Erythroblast (primary cell): Measurements from ENCODE around the gene CLDN6.

Experiments
- DNase-seq, 2 experiments: peaks; one replicate each; lab custom pipeline; 2025; lab: John Stamatoyannopoulos, UW
- GATA1 ChIP-seq: IDR thresholded peaks from 2 replicates; pipeline ENCODE4 v1.6.1; 2011; ENCODE audit warnings: low read depth, mild to moderate bottlenecking, control low read depth, low read length, moderate library complexity
- POLR2A ChIP-seq: IDR thresholded peaks from 2 replicates; pipeline ENCODE4 v1.6.1; 2011; ENCODE audit warnings: mild to moderate bottlenecking, low read length

The CLDN6 gene

DNA sequence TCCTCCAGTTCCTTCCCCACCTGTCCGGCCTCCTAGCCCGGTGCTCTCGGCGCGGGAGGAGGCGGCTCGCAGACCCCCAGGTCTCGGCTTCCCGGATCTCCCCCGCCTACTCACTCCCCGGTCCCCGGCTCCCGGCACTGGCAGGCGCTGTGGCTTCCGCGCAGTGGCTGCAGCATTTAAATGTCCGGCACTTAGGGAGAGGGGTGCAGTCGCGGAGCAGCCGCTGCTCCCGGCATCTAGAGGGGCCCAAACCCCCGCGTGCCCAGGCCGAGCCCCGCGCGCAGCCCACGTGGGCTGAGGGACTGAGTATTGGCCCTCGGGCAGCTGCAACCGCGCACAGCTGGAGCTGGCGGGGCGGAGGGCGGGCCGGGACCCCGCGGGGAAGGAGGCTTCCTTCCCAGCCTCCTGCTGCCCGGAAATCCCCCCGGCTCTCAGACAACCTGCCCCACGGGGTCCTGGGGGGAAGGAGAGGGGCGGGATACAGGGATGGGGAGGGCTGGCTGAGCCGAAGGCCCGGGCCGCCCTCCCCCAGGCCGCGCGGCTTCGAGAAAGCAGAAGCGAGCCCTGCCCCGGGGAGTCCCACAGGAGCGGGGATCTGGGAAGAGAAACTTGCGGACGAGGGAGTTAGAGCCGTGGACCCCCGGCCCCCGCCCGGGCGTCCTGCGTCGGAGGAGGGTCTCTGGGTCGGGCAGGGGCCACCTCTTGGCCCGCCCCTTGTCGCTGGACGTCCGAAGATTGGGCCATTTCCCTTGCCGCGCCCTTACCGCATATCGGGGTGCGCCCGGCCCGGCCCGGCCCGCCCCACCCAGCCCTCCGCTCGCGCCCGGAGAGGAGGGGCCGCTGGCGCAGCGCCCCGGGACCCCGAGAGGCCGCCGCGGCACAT, 28.0 kb upstream of the CLDN6 start, which contains the start of gene MMP25:
Gene MMP25 (plus strand): TSS at position 804 of the 883 bp plus-strand sequence. CDS start 357 bp downstream, outside the sequence.
- DNase-seq = no peak
- TF ChIP-seq POLR2A = no peak
- TF ChIP-seq GATA1 = no peak

- no peak for TF ChIP-seq POLR2A
- TF ChIP-seq GATA1 = no peak
- no peak for DNase-seq
Observed at GRCh38 chr16:3044708-3045107, 26.7 kb upstream of the CLDN6 start.

GRCh38 chr16:3042376-3042775, 24.4 kb upstream of the CLDN6 start:
- TF ChIP-seq GATA1 (no peak), POLR2A (no peak)
- no peak for DNase-seq

DNA sequence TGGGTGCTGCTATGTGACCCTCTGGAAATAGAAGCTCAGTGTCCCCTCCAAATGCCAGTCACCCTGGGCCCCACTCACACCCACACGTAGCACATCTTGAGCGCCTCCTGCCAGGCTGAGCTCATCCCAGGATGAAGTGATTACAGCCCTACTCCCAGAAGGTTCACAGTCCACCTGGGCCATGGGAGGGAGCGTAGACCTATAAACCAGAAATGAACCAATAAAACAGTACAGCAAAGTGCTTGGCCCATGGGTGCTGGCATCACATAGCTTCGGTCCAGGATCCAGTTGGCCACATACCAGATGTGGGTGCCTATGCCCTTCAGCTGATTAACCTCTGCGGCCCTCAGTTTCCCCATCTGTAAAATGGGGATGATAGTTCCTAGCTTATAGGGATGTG, 20.9 kb upstream of the CLDN6 start:
- no peak for DNase-seq
- TF ChIP-seq GATA1 (no peak), POLR2A (no peak)

- TF ChIP-seq GATA1 = no peak
- no peak for TF ChIP-seq POLR2A
Observed at GRCh38 chr16:3038256-3038655, 20.3 kb upstream of the CLDN6 start.

GRCh38 chr16:3036726-3037315, 18.8 kb upstream of the CLDN6 start, which contains the start of gene BICDL2:
Gene BICDL2 (minus strand): TSS chr16:3036944. CDS start chr16:3035496, 1,448 bp downstream.
- TF ChIP-seq GATA1 = no peak
- TF ChIP-seq POLR2A = no peak
- DNase-seq = no peak

More at GRCh38 chr16:3038256-3038655, 20.3 kb upstream of the CLDN6 start:
- no peak for DNase-seq

DNA sequence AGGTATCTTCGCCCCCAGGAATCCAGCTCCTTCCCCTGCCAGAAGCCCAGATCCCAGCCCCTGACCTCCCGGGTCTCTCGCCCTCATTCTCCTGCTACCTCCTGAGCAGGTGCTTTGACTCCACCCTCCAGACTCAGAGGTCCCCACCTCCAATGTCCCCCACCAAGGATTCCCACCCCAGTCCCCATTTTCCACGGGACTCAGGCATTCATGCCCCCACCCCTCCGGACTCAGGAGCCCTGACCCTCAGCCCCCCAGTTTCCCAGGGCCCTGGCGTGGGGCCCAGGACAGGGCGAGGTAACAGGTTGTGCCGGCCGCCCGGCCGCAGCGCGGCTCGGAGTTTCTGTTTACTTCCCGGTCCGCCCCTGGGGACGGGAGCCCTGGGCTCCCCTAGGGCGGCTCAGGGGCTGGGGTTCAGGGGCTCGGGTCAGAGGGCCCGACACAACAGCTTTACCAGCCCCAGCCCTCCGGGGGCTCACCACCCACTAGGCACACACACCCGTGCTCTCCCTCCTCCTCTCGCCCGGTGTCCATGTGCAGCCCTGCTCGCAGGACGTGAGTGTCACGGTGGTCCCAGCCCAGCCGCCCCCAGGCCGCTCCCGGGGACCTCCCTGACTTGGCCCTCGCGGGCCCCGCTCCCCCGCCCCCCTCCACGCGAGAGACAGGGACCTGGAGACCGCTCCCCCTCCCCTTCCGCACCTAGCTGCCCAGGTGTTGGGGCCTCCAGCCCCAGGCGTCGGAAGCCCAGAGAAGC, 18.2 kb upstream of the CLDN6 start:
- no peak for TF ChIP-seq POLR2A
- no peak for TF ChIP-seq GATA1
- DNase-seq = no peak

DNA sequence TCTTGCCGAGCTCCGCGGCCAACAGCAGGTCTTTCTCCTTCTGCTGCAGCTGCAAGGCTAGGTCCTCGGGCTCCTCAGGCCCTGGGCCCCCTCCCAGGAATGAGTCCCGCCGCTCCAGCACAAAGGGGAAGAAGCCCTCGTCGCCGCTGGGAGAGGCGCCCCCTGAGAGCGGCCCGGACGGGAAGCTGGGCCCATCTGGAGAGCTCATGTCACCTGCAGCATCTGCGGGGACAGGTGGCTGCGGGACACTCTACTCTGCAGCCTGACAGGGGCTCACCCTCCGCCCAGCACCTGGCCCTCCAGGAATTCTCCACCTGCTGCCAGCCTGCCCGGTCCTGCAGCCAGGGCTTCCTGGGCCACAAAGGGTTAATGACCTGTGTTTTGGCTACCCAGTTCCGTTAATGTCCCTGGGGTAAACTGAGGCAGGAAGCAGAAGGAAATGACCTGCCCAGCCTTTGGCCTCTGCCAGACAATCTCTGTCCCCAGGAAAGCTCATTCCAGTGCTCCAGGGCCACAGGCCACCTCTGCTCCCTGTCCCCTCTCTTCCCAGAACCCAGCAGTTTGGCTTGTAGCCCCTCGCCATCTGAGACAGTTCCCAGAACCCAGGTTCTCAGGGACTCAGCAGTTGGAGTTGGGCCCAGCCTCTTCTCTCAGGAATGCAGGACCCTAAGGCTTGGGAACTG, 17.4 kb upstream of the CLDN6 start:
- TF ChIP-seq POLR2A (no peak), GATA1 (no peak)

DNA sequence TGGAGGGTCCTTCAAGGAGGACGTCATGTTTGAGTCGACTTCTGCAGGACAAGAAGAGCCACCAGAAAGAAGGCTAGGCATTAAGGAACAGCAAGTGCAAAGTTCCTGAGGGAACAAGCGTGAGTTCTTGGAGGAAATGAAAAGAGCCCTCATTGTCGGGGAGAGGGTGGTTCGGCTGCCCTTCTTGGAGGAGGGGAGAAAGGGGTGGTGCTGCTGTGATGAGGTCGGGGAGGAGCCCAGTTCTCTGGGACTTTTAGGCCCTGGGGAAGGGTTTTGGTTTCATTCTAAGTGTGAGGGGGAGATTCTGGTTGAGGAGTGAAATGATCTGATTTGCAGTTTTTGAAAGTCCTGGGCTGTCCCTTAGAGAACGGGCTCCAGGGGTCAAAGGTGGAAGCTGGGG, 14.6 kb upstream of the CLDN6 start:
- DNase-seq = no peak
- TF ChIP-seq POLR2A (no peak), GATA1 (no peak)

More for the DNA sequence above, 17.4 kb upstream of the CLDN6 start:
- DNase-seq = no peak

DNA sequence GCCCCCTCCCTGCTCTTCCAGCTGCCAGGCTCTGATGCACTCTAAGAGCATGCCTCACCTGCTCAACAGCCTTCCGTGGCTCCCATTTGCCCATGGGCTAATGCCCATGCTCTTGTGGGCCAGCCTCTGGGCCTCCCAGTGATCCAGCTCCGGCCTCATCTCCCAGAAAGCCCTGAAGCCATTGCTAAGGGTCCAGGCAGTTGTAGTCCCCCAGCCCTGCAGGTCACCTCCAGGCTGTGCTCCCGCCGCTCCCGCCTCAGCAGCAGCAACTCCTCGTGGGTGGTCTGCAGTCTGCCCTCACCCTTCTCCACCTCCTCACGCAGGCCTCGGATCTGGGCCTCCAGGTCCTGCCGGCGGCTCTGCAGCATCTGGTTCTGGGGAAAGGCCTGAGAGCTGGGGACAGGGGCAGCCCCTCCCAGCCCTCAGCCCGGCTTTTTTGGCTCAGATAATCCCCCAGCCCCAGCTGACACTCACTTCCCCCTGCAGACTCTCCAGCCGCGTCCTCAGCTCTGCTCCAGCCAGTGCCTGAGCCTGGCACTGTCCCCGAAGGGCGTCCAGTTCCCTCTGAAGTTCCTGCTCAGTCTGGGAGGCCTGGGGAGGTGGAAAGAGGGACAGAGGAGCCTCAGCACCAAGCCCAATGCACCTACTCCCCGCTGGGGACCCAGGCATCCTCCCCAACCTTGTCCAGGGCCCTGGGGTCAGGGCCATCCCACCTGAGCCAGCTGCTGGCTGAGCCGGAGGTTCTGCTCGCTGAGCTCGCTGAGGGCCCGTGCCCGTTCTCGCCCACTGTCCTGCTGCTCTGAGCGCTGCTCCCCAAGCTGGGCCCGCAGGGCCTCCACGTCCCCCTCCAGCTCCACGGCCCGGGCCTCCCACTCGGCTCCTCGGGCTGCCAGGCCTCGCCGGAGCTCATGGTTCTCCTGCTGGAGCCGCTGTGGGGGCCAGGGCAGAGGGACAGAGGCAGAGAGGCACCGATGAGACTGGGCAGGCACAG, 12.5 kb upstream of the CLDN6 start:
- TF ChIP-seq POLR2A = no peak
- TF ChIP-seq GATA1 = no peak
- no peak for DNase-seq

DNA sequence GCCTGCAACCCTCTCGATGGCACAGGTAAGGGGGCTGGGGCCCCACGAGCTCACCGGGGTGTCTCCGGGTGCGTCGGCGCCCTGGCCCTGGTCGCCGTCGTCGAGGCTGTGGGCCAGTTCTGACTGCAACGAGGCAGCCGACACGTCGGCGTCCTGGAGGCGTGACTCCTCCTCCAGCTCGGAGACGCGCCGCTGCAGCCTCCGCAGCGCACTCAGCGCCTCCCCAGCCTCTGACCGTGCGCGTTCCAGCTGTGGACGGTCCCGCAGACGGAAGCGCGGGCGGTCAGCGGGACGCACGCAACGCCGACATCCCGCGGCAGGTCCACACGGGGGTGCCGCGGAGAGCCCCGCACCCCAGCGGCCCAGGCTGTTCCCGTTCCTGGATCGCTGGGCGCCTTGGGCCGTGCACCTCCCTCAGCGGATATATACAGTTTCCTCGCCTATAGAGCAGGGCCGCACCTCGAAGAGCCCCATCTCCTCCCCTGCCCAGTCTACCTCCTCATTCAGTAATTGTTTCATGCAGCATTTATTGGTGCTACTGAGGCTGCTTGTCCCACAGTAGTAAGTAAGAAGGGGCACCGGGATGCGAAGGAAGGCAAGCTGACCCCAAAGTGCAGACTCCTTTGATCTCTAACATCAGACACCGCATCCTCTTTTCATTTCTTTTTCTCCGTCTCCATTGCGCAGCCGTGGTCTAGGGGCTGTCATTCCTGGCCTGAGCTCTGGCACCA, 11.7 kb upstream of the CLDN6 start:
- peak; percentile 22 to 31 for DNase-seq
- no peak for TF ChIP-seq GATA1
- no peak for TF ChIP-seq POLR2A

GRCh38 chr16:3028716-3029319, 10.8 kb upstream of the CLDN6 start:
- no peak for DNase-seq
- no peak for TF ChIP-seq GATA1
- no peak for TF ChIP-seq POLR2A
